Measurements from ENCODE around the gene SPTBN5. TPM values are rescaled to one million over a fixed set of nuclear protein-coding genes. Genes with fewer than 3 reads are reported as not detected.

The SPTBN5 gene
- total and polyA plus RNA-seq, 3 donors from 2014 or later: 1.4 to 3.1 (median 1.4) TPM

DNA sequence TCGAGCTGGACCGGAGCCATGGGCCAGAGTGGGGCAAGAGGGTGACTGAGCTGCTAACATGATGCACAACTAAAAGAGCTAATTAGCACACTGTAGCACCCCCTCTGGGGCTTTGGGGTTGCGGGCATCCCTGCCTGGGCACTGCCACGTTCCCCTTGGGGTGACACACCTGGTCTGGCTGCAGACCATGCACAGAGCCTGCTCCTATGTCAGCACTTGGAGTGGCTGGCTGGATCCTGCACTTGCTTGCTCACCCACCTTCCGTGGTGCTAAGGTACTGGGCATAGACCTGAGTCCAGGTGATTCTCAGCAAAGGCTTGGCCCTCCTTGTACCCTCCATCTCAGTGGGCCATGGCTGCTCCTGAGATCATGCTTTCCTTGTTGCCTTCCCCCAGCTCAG lies 12.8 kb upstream of the SPTBN5 start:
- Histone ChIP-seq H3K27ac (no peak overlapping the region), H3K27me3 (no peaks in the 10 kb centered on the region), H3K4me3 (no peak overlapping the region), H3K36me3 (ENCODE audit: low read depth, missing control alignments) (no peaks in the 10 kb centered on the region), H3K9me3 (no peaks in the 10 kb centered on the region), H3K4me1 (peaks cover 3% of the 10 kb centered on the region)
- WGBS, 2 donors: 98% methylated on average over 5 of the region's 5 CpGs; no CpG with 5 or more reads in 1 of the 2 donors
- TF ChIP-seq, protein P1, sequence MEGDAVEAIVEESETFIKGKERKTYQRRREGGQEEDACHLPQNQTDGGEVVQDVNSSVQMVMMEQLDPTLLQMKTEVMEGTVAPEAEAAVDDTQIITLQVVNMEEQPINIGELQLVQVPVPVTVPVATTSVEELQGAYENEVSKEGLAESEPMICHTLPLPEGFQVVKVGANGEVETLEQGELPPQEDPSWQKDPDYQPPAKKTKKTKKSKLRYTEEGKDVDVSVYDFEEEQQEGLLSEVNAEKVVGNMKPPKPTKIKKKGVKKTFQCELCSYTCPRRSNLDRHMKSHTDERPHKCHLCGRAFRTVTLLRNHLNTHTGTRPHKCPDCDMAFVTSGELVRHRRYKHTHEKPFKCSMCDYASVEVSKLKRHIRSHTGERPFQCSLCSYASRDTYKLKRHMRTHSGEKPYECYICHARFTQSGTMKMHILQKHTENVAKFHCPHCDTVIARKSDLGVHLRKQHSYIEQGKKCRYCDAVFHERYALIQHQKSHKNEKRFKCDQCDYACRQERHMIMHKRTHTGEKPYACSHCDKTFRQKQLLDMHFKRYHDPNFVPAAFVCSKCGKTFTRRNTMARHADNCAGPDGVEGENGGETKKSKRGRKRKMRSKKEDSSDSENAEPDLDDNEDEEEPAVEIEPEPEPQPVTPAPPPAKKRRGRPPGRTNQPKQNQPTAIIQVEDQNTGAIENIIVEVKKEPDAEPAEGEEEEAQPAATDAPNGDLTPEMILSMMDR (IDR thresholded peaks at IDR 0.05): no peak
- no peak for TF ChIP-seq POLR2A (IDR thresholded peaks at IDR 0.05)
- no peak for DNase-seq
- intact Hi-C loops (cut with DNase I; ENCODE audit: low total_unique reads): no loop called here

DNA sequence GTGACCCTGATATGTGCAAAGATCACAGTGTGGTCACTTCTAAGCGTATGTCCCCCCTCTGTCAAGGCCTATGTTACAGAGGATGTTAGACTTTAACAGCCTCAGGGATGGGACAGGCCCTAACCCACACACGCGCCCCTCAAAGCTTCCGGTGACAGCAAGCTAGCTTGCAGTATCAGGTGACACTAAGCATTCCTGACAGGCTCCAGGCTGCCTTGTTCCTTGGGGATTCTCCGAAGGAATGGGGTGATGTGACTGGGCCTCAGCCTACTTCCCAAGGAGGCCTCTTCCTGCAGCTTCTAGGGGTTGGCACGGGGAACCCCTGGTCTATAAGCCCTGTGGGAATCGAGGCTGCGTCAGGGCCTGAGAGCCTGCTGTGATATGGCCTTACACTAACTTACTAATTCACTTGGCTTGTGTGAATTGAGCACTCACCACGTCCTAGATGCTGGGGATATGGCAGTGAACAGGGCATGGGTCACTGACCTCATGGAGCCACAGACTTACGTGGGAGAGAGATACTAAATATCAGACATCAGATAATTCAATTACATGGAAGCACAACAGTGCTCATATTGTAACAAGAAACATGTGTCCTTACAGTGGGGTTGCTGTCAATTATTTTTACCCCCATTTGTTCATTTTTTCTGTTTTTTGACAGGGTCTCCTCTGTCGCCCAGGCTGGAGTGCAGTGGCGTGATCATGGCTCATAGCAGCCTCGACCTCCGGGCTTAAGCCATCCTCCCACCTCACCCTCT lies 11.4 kb upstream of the SPTBN5 start:
- no peak overlapping the region for H3K4me3 ChIP-seq
- no peaks in the 10 kb centered on the region for H3K36me3 ChIP-seq (ENCODE audit: low read depth, missing control alignments)
- intact Hi-C loops (cut with DNase I; ENCODE audit: low total_unique reads): no loop called here
- H3K27ac ChIP-seq: no peak overlapping the region
- 86 to 94% methylated on average over 10 to 14 of the region's 14 CpGs for WGBS, 2 donors
- H3K9me3 ChIP-seq: no peaks in the 10 kb centered on the region
- TF ChIP-seq, protein P1 (IDR thresholded peaks at IDR 0.05): no peak
- no peak for TF ChIP-seq POLR2A (IDR thresholded peaks at IDR 0.05)
- peaks cover 3% of the 10 kb centered on the region for H3K4me1 ChIP-seq
- no peaks in the 10 kb centered on the region for H3K27me3 ChIP-seq
- DNase-seq: no peak

DNA sequence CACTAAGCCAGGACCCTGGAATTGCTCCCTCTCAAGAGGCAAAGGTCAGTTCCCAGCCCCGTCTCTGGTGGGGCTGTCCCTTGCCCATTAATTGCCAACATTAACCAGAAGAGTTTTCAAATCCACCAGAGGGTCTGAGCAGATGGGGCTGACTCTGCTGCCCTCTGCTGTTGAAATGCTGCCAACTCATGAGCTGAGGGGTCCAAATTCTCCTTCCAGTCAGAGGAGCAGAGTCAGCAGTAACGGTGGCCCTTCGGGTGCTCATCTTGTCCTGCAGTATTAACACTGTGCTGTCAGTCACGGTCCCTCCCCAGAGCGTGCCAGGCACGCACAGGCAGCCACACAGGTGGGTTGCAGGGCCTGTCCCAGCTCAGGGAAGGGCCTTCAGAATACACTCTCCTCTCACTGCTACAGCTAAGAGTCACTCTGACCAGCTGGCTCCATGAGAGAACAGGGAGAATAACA lies 10.7 kb upstream of the SPTBN5 start:
- TF ChIP-seq POLR2A (IDR thresholded peaks at IDR 0.05): no peak
- TF ChIP-seq, protein P1 (IDR thresholded peaks at IDR 0.05): peak; percentile 56 to 68 (median 62)
- Histone ChIP-seq H3K9me3 (no peaks in the 10 kb centered on the region), H3K4me1 (peaks cover 3% of the 10 kb centered on the region), H3K27me3 (no peaks in the 10 kb centered on the region), H3K36me3 (ENCODE audit: low read depth, missing control alignments) (no peaks in the 10 kb centered on the region), H3K27ac (no peak overlapping the region), H3K4me3 (no peak overlapping the region)
- intact Hi-C loops (cut with DNase I; ENCODE audit: low total_unique reads): no loop called here
- DNase-seq: peak; percentile 84
- 48 to 57% methylated on average over 6 of the region's 6 CpGs for WGBS, 2 donors

DNA sequence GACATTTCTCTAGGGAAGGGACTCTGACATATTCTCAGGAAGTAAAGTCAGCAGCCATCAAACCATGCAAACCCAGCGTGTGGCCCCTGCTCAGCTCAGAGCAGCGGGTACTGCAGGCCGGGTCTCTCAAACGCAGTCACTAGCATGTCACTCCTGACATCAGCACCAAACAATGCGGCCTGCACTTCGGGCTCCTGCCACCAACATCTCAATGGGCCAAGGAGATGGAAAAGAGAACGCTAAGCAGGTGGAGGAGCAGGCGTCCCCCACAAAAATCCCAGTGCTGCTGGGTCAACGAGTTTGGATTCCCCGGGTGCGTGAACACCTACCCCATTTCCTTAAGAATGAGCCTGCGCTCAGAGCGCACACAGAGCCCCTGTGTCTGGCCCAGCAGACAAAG lies 9.9 kb upstream of the SPTBN5 start:
- Histone ChIP-seq H3K36me3 (ENCODE audit: low read depth, missing control alignments) (no peaks in the 10 kb centered on the region), H3K27me3 (no peaks in the 10 kb centered on the region), H3K27ac (no peak overlapping the region), H3K4me3 (no peak overlapping the region), H3K9me3 (no peaks in the 10 kb centered on the region), H3K4me1 (peaks cover 3% of the 10 kb centered on the region)
- intact Hi-C loops (cut with DNase I; ENCODE audit: low total_unique reads): no loop called here
- DNase-seq: no peak
- TF ChIP-seq POLR2A (IDR thresholded peaks at IDR 0.05): no peak
- TF ChIP-seq, protein P1 (IDR thresholded peaks at IDR 0.05): no peak
- WGBS, 2 donors: 89 to 95% methylated on average over 13 of the region's 13 CpGs

DNA sequence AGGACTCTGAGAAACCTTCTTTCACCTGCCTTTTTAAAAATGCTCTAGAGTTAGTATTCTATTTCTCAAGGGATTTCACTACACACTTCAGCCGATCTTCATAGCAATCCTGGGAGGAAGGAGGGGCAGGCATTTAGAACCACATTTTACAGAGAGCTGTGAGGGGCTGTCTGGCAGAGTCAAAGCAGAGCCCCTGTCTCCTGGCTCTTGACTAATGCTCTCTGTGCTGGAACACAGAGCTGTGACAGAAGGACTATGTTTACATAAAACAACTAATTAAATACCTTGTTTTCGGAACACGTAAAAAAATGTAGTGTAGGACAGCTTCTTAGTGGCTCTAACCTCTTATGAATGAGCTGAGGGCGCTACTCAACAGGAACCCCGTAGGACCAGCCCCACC lies 7.6 kb upstream of the SPTBN5 start:
- H3K4me1 ChIP-seq: peaks cover 3% of the 10 kb centered on the region
- no peak overlapping the region for H3K4me3 ChIP-seq
- no peak overlapping the region for H3K27ac ChIP-seq
- intact Hi-C loops (cut with DNase I; ENCODE audit: low total_unique reads): no loop called here
- DNase-seq: no peak
- TF ChIP-seq POLR2A (IDR thresholded peaks at IDR 0.05): no peak
- TF ChIP-seq, protein P1 (IDR thresholded peaks at IDR 0.05): no peak
- WGBS, 2 donors: 86 to 89% methylated on average over 5 of the region's 5 CpGs
- no peaks in the 10 kb centered on the region for H3K27me3 ChIP-seq
- H3K9me3 ChIP-seq: no peaks in the 10 kb centered on the region
- no peaks in the 10 kb centered on the region for H3K36me3 ChIP-seq (ENCODE audit: low read depth, missing control alignments)

Data from testis (tissue), 3 donors.